ENCODE results near the gene USP27X.

The USP27X gene

DNA sequence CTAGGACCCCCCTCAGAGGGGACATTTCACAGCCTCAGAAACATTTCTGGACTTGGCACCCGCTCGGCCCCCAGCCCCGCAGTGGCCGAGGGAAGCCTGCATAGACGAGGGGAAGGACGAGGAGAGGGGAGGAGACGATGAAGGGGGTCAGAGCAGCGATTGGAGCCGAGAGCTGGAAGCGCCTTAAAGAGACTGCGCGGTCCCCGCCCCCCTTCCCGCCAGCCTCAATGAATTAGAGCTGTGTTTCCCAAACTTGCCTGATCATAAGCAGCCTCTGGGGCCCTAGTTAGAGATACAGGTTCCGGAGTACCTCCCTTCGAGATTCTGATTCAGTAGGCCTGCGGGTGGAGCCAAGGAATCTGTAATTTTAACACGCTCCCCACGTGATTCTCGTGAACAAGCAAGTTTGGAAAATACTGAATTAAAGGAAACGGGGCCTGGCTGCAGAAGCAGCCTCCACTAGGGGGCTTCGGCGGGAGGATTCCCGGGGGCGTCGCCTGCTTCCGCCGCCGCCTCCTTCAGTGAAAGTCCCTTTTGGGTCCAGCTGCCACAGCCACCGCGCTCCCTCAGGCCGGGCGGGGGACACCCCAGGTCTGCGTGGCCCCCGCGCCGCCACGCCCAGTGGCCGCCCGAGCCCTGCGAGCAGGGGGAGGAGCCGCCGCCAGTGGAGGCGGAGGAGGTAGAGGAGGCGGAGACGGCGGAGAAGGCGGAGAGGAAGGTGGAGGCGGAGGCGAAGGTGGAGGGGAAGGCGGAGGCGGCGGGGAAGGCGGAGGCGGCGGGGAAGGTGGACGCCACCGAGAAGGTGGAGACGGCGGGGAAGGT, at the start of gene USP27X:
USP27X (plus strand) TSS at position 651 of the 822 bp plus-strand sequence. CDS start 824 bp downstream, outside the sequence.
- DNase-seq: peak; percentile 86

DNA sequence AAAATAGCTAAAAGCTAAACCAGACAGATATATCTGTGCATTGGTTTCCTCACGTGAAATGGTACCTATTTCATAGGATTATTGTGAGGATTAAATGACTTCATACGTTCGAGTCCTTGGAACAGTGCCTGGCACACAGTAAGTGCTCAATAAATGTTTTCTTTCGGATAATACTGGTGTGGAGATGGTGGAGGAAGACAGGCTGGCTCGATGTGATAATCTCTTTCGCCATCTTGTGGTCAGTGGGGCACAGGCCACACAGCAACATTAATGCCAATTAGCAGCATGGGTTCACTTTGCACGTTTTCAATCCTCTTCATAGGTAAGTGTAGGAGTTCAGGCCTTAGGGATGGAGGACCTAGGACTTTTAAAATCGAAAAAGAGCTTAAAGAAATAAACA, 40.9 kb upstream of the USP27X start:
- peak; percentile 24 for DNase-seq

- peak; percentile 62 for DNase-seq
Observed at GRCh38 chrX:49840679-49841078, 38.6 kb upstream of the USP27X start.

DNA sequence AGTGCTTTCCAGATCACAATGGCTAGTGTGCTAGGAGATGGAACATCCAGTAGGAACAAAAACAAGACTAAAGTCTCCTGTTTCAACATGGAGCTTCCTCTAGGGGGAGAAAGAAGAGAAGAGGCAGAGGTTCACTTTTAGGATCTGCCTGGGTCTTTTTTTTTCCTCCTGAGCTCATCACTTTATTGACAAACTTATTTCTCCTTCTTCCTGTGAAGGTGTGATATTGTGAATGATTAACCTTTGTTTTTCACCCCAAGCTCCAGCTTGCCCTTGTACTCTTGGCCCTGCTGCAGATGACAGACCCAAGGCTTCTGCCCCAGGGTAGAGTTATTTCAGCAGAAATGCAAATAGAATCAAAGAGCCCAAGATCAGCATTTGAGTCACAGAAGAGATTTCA, 36.7 kb upstream of the USP27X start:
- DNase-seq: no peak

DNA sequence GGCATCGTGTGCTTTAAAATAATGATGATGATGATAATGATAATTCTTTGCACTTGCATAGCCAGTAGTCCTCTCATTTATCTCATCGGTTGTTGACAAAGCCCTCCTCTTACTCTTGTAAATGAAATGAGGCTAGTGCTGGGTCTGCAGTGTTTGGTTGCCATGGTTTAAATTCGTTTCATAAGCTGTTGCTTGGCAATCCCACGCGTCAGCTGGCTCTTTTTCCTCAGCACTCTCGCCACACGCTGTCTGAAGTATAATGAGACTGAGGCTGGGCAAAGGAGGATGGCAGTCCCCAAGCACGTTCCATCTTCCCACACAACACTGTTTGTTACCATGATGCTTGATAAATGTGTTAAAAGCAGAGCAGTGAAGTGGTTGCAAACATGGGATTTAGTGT, 34.7 kb upstream of the USP27X start:
- DNase-seq: no peak

GRCh38 chrX:49845701-49846403, 33.4 kb upstream of the USP27X start:
- no peak for DNase-seq

DNA sequence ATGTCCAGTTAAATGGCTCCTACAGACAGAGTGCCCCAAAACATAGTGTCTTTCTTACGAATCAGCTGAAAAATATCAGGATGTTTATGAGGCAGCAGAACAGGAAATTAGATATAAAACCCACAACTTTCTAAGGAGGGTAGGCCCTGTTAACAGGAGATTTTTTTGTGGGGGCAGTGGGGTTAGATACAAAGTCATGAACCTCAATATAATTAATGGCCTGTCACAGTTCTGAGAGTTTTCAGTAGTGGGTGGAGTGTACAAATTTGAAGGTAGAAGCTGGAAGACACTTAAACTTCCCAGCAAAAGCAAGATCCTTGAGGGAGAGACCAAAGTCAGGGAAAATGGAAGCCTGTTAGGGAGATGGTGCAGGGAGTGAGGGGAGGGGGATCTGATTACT, 32.8 kb upstream of the USP27X start:
- DNase-seq: no peak

DNA sequence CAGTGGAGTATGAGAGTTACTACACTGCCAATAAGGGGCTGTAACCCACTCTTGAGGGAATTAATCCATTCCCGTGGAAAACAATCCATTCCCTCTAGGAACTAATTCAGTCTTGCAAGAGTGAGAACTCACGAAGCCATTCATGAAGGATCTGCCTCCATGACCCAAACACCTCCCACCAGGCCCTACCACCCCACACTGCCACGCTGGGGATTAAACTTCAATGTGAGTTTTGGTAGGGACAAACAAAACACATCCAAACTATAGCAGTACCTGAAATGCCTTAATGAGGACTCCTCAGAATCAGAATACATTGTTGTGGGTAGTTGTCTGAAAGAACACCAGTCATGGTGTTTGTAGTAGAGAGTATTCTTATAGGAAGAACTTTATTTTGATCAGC, 31.0 kb upstream of the USP27X start:
- DNase-seq: no peak

DNA sequence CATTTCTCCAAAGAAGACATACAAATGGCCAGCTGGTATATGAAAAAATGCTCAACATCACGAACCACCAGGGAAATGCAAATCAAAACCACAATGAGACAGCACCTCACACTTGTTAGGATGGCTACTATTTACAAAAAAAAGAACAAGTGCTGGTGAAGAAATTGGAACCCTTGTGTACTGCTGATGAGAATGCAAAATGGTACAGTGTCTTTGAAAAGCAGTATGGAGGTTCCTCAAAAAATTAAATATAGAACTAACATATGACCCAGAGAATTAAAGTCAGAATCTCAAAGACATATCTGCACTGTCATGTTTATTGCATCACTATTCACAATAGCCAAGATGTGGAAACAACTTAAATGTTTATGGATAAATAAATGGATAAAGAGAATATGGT, 29.3 kb upstream of the USP27X start:
- no peak for DNase-seq

DNA sequence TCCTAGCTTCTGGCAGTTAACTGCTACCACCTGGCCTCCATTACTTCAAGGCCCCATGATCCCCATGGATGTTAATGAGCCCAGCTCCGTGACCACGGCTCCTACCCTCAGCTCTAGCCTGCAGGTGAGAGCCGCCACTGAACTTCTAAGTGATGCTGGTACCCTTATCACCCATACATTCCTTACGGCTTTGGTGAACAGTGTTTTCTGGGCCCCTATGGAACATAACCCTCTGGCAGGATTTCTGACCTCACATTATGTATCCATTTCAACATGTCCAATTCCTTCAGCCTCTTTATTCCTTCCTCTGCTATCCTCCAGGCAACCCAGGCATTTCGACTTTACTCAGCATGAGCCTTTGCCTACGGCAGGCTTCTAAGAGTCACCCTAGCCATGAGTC, 25.6 kb upstream of the USP27X start:
- no peak for DNase-seq

DNA sequence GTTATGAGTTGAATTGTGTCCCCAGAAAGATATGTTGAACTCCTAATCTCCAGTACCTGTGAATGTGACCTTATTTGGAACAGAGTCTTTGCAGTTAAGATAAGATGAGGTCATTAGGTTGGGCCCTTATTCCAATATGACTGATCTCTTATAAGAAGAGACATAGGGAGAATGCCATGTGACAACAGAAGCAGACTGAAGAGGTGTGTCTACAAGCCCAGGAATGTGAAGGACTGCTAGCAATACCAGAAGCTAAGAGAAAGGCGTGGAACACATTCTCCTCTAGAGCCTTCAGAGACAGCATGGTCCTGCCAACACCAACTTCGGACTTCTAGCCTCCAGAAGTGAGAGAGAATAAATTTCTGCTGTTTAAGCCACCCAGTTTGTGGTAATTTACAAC, 22.5 kb upstream of the USP27X start:
- DNase-seq: no peak

DNA sequence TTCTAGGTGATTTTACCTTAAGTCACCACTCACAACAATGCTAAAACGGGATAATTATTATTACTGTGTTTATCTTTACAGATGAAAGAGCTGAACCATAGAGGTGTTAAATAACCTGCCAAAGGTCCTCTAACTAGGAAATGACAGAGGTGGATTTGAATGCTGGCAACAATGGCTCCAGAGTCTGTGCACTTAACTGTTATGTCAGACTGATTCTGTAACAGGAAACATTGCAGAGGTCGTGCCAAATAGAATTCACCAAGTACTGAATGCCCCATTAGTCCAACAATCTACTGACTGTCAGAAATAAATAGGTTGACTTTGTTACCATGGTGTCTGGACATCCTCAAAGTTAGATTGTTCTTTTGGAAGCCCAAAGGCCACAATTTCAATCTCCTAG, 20.9 kb upstream of the USP27X start:
- no peak for DNase-seq

- DNase-seq: no peak
Observed at GRCh38 chrX:49859491-49859890, 19.8 kb upstream of the USP27X start.

DNA sequence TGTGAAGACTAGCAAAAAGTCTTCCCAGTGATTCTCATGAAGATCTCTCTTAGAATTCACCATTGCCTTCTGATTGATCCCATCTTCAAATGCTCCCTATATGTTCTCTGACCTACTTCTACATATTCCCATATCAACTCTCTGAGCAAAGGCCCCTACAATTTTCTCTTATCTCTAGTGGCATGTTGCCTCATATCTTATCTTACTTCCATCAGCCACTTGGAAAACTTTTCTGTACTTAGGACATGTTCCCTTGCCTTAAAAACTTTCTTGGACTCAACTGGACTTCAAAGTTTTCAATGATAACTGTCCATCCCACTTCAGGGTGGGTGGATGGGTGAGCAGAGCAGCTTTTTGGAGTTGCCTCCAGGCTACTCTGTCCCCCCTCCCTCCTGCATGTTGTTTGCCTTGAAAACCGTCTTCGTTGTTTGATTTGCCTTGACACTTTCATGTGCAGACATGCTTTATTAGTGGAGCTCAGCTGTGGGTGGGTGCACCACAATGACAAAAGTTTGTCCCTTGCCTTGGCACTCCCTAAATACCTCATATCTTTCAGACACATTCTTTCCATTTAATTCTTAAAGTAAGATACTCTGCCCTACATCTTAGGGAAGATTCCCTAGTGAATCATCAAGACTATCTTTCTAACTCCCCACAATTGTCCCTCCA, 18.3 kb upstream of the USP27X start:
- no peak for DNase-seq

DNA sequence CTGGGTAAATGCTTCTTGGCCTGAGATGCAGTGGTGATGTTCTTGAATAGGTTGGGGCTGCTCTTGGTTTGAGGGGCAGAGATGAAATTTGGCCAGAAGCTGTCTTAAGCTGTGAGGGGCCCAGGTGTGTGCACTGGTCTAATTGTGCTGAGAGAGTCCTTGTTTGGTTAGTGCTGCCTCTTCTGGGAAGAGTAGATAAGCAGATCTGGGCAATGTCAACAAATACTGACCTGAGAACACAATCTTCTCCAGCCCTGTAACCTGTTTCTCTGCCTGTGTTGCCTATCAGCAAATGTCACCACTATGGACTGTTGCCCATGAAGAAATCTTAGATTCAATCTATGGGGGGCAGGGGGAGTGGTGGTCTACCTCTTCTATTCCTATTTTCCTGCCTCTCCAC, 17.2 kb upstream of the USP27X start:
- DNase-seq: no peak

DNA sequence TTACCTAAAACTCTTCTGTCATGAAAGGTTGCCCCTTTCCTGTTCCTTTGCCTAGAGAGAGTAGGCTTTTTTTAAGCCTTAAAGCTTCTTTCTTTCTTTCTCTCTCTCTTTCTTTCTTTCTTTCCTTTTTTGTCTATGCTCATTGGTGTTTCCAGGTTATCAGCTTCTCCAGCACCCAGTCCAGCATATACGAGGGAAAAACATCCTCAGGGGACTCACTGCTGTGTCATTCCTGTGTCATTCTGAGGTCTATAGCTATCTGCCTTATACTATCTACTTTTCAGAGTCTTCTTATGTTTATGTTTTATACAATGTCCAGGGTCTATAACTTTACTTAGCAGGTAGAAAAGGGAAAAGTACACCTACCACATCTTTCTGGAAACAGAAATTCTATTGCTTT, 10.5 kb upstream of the USP27X start:
- no peak for DNase-seq

DNA sequence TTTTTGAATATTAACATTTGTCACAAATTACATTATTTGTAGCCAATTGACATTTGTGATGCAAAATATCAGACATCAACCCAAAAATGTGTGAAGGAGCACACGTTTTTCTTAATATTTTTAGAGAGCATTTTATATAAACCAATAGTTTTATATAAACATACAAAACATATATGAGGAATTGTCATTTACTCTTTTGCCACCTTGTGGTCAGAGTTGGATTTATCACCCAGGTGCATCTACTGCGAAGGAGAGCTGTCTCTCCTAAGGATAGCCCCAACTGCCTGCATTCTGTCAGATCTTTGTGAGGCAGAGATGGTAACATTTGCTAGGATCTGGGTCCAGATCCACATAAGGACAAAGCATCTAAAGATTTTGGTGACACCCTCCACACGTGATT, 2.5 kb upstream of the USP27X start:
- no peak for DNase-seq

- DNase-seq: no peak
Observed at GRCh38 chrX:49877397-49878101, 1.7 kb upstream of the USP27X start.

DNA sequence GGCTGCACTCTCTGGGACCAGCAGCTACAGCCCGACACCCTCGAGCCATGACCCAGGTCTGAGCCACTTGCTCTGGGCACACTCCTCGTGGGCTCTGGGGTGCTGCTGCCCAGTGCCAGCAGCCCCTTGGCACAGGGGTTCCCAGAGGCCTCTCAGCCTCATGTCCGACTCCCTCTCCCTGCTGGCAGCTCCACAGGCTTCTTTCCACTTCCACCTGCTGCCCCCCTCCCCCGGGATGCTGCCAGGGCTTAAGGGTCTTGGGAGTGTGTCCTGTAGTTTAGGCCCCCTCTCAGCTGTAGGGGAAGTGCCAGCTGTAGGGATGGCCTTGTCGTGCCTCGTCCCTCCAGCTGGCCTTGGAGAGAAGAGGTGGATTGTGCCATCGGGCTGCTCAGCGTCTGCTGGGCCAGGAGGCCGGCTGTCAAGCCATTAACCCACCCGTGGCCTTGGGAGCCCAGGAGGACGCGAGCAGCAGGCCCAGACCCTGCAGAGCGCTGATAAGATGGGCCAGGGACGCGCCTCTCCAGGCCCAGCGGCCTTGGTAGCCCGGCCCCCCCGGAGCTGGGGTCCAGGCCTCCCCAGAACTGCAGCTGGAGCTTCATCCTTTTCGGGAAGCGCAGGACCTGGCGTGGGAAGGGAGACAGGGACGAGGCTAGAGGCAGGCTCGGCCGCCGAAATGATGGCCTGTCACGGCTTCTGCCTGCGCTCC, 1.0 kb upstream of the USP27X start:
- DNase-seq: no peak

DNA sequence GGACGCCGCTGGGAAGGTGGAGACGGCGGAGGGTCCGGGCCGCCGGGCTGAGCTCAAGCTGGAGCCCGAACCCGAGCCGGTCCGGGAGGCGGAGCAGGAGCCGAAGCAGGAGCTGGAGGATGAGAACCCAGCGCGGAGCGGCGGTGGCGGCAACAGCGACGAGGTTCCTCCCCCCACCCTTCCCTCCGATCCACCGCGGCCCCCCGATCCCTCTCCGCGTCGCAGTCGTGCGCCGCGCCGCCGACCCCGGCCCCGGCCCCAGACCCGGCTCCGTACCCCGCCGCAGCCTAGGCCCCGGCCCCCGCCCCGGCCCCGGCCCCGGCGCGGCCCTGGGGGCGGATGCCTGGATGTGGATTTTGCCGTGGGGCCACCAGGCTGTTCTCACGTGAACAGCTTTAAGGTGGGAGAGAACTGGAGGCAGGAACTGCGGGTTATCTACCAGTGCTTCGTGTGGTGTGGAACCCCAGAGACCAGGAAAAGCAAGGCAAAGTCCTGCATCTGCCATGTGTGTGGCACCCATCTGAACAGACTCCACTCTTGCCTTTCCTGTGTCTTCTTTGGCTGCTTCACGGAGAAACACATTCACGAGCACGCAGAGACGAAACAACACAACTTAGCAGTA, 483 bp downstream of the USP27X start:
- DNase-seq: no peak

- no peak for DNase-seq
Observed at GRCh38 chrX:49880668-49881067, 1.4 kb downstream of the USP27X start.

- DNase-seq: peak; percentile 61
Observed at GRCh38 chrX:49884290-49884862, 5.1 kb downstream of the USP27X start.

Measured in femur (tissue), 1 donor.